Measurements from ENCODE around the gene EHMT1. TPM values are rescaled to one million over a fixed set of nuclear protein-coding genes. Genes with fewer than 3 reads are reported as not detected.

Gene EHMT1
- polyA plus RNA-seq, 1 of the 3 experiments (the other 2 are of a cell fraction) = 39.5 TPM

DNA sequence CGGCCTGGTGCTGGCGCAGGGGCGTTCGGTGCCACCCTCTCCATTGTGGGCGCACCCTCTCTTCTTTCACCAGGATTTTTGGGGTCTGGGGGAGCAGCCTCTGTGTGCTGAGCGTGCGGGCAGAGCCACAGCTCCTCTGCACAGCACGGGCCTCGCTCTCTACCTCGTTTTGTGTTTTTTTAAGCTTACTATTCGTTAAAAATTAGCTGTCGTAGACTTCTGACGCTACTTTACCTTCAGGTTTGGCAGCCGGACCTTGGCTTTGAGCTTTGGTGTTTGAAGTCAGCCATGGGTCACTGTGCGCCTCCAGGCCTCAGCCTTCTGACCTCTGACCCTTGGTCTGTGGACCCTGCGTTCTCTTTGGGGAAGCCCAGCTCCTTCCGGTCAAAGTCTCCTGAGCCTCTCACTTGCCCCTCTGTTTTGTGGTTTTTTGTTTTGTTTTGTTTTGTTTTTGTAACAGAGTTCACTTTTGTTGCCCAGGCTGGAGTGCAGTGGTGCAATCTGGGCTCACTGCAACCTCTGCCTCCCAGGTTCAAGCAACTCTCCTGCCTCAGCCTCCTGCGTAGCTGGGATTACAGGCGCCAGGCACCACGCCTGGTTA is 170.6 kb downstream of the EHMT1 start:
- no peak for DNase-seq
- H3K27me3 ChIP-seq (ENCODE audit: insufficient read depth) = no peaks in the 10 kb centered on the region
- CTCF ChIA-PET = interaction anchor here (0.6 to 1.4 kb wide), 4 partner anchors 11 to 32 kb away, joined by 3 to 7 read pairs (median 4); no protein-coding TSS in a partner anchor
- H3F3A ChIP-seq (replicated peaks; ENCODE audit: insufficient read depth) = no peaks in the 10 kb centered on the region
- POLR2A ChIA-PET = no interaction called here
- no peaks in the 10 kb centered on the region for H3K4me1 ChIP-seq (ENCODE audit: control insufficient read depth in 1 of 2, insufficient read depth in 2 of 2, low read depth in 1 of 2, low read length in 1 of 2)
- H4K20me1 ChIP-seq (ENCODE audit: insufficient read depth) = 0 out of 2 replicates have a peak, but pooled peaks cover 4% of the 10 kb centered on the region
- TF ChIP-seq RXRA (IDR thresholded peaks at IDR 0.05; ENCODE audit: borderline replicate concordance, low read depth) (no peak), SIN3A (IDR thresholded peaks at IDR 0.05; ENCODE audit: borderline replicate concordance, low read depth, low read length) (no peak), YY1 (IDR thresholded peaks at IDR 0.05; ENCODE audit: low read depth) (no peak), EZH2phosphoT487 (IDR thresholded peaks at IDR 0.05; ENCODE audit: borderline replicate concordance, low read depth) (no peak), TCF12 (IDR thresholded peaks at IDR 0.05) (no peak), FOXJ3 (CRISPR knock-in tag; IDR thresholded peaks at IDR 0.05) (no peak), MXI1 (IDR thresholded peaks at IDR 0.05; ENCODE audit: low read depth, low read length) (no peak), RFX5 (IDR thresholded peaks at IDR 0.05; ENCODE audit: low read length) (no peak), TEAD4 (IDR thresholded peaks at IDR 0.05; ENCODE audit: borderline replicate concordance, insufficient read depth) (no peak), ELF1 (IDR thresholded peaks at IDR 0.05) (no peak)
- TF ChIP-seq, protein P1, sequence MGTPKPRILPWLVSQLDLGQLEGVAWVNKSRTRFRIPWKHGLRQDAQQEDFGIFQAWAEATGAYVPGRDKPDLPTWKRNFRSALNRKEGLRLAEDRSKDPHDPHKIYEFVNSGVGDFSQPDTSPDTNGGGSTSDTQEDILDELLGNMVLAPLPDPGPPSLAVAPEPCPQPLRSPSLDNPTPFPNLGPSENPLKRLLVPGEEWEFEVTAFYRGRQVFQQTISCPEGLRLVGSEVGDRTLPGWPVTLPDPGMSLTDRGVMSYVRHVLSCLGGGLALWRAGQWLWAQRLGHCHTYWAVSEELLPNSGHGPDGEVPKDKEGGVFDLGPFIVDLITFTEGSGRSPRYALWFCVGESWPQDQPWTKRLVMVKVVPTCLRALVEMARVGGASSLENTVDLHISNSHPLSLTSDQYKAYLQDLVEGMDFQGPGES (IDR thresholded peaks at IDR 0.05; ENCODE audit: low read depth, low read length) = no peak
- TF ChIP-seq, protein P2, sequence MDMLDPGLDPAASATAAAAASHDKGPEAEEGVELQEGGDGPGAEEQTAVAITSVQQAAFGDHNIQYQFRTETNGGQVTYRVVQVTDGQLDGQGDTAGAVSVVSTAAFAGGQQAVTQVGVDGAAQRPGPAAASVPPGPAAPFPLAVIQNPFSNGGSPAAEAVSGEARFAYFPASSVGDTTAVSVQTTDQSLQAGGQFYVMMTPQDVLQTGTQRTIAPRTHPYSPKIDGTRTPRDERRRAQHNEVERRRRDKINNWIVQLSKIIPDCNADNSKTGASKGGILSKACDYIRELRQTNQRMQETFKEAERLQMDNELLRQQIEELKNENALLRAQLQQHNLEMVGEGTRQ (IDR thresholded peaks at IDR 0.05; ENCODE audit: borderline replicate concordance, low read depth, low read length) = no peak
- TF ChIP-seq, protein P3, sequence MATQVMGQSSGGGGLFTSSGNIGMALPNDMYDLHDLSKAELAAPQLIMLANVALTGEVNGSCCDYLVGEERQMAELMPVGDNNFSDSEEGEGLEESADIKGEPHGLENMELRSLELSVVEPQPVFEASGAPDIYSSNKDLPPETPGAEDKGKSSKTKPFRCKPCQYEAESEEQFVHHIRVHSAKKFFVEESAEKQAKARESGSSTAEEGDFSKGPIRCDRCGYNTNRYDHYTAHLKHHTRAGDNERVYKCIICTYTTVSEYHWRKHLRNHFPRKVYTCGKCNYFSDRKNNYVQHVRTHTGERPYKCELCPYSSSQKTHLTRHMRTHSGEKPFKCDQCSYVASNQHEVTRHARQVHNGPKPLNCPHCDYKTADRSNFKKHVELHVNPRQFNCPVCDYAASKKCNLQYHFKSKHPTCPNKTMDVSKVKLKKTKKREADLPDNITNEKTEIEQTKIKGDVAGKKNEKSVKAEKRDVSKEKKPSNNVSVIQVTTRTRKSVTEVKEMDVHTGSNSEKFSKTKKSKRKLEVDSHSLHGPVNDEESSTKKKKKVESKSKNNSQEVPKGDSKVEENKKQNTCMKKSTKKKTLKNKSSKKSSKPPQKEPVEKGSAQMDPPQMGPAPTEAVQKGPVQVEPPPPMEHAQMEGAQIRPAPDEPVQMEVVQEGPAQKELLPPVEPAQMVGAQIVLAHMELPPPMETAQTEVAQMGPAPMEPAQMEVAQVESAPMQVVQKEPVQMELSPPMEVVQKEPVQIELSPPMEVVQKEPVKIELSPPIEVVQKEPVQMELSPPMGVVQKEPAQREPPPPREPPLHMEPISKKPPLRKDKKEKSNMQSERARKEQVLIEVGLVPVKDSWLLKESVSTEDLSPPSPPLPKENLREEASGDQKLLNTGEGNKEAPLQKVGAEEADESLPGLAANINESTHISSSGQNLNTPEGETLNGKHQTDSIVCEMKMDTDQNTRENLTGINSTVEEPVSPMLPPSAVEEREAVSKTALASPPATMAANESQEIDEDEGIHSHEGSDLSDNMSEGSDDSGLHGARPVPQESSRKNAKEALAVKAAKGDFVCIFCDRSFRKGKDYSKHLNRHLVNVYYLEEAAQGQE (IDR thresholded peaks at IDR 0.05; ENCODE audit: low read depth, low read length) = no peak
- H3K9me3 ChIP-seq = no peaks in the 10 kb centered on the region
- H3K79me2 ChIP-seq (ENCODE audit: insufficient read depth) = 0 out of 2 replicates have a peak, but pooled peaks cover 5% of the 10 kb centered on the region
- no peak overlapping the region for H3K27ac ChIP-seq (ENCODE audit: low read depth in 2 of 2, low read length in 1 of 2)
- H3K9ac ChIP-seq = no peak overlapping the region
- no peaks in the 10 kb centered on the region for H3K9me2 ChIP-seq
- H3K4me3 ChIP-seq (ENCODE audit: low read depth in 2 of 2, low read length in 1 of 2) = no peak overlapping the region
- H3K36me3 ChIP-seq (replicated peaks in 1 of 2; ENCODE audit: control insufficient read depth in 1 of 2, insufficient read depth in 2 of 2, low read length in 1 of 2) = peaks cover 36 to 49% of the 10 kb centered on the region in 2 experiments
- H2AFZ ChIP-seq (ENCODE audit: low read depth) = no peak overlapping the region
- H3K4me2 ChIP-seq = no peak overlapping the region
- 90% methylated on average over 20 of the region's 20 CpGs for WGBS (ENCODE audit: low lambda C conversion rate)
